ENCODE data around the gene FOXC1. TPM values are rescaled to one million over a fixed set of nuclear protein-coding genes. Genes with fewer than 3 reads are reported as not detected.
A peak's percentile ranks its signal among the peaks of the same experiment; 100 is the strongest.

The FOXC1 gene
- total RNA-seq, 2 experiments from 2014 or later = 0.04 to 0.05 TPM

DNA sequence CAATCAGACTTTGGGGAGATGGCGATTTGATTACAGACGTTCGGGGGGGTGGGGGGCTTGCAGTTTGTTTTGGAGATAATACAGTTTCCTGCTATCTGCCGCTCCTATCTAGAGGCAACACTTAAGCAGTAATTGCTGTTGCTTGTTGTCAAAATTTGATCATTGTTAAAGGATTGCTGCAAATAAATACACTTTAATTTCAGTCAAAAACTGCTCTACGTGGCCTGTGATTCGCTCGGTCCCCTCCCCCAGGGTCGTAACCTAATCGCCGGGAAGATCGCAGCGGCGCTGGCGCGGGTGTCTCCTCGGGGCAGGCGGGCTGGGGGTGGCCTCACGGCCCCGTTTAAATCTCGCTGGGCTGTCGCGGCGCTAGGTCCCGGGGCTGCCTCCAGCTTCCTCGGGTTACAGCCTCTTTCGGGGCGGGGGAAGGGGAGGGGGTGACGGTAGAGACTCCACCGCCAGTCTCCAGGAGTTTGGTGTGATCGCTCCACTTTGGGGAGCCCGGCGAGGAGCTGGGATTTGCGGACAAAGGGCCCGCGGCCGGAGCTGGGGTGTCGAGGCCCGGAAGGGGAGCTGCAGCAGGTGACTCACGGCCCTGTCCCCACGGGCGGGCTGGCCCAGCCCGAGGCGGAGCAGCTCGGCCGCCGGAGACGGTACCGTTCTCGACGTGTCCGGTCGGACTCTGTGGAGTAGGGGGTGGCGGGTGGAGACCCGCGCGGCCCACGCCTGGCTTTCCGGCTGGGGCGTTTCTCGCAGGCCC, 4.2 kb downstream of the FOXC1 start:
- H3K9me3 Mint-ChIP-seq (ENCODE audit: low read depth) = no peaks in the 10 kb centered on the region
- POLR2A ChIA-PET = no interaction called here
- H3K36me3 Mint-ChIP-seq (ENCODE audit: low read depth) = no peaks in the 10 kb centered on the region
- peaks cover 47% of the 10 kb centered on the region for H3K27me3 Mint-ChIP-seq
- intact Hi-C loops (cut with DNase I, micrococcal nuclease) = loop anchor here (2.0 to 5.0 kb wide), 3 partner anchors 13 to 423 kb away; no protein-coding TSS in a partner anchor
- H3K4me3 Mint-ChIP-seq = no peak overlapping the region
- peaks cover 19% of the 10 kb centered on the region for H3K4me1 Mint-ChIP-seq
- DNase-seq (peak; percentile 34), ATAC-seq (no peak)
- CTCF ChIA-PET = interaction anchor here (0.8 to 1.0 kb wide), 2 partner anchors 12 to 13 kb away, joined by 3 to 4 read pairs; no protein-coding TSS in a partner anchor
- H3K27ac Mint-ChIP-seq = no peak overlapping the region

DNA sequence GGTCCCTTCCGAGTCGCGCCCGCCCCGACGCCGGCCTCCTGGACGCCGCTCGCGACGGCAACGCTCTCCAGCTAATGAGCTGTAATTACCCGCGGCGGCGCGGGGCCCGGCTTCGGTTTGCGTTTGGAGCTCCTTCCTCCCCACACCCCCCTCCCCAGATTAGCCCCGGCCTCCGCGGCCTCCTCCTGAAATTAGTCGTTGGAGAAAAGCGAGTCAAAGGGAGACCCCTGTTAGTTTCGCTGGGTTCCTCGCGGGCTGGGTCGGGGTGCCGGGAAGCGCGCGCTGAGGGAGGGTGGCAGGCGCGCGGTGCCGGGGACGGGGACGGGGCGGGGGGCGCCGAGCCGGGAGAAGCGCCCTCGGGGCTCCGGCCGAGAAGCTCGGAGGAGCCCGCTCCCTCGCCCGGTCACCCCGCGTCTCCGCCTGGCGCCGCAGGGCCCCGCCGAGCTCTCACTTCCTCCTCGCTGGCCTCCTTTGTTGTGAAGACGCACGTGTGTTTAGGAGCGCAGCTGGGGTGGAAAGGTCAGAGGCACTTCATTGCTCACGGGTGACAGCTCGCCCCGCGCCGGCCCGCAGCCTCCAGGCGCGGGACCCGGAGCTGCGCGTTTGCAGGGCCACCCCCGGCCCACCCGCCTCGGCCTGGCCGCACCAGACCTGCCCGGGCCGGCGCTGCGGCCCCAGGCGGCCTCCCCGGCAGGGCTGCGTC, 4.9 kb downstream of the FOXC1 start:
- intact Hi-C loops (cut with DNase I, micrococcal nuclease) = loop anchor here in 1 of 2 experiments (2.0 to 5.0 kb wide), 2 partner anchors 220 to 423 kb away; no protein-coding TSS in a partner anchor
- H3K9me3 Mint-ChIP-seq (ENCODE audit: low read depth) = no peaks in the 10 kb centered on the region
- H3K27ac Mint-ChIP-seq = no peak overlapping the region
- POLR2A ChIA-PET = no interaction called here
- H3K36me3 Mint-ChIP-seq (ENCODE audit: low read depth) = no peaks in the 10 kb centered on the region
- no peak overlapping the region for H3K4me3 Mint-ChIP-seq
- peak; percentile 30 for DNase-seq
- peaks cover 44% of the 10 kb centered on the region for H3K27me3 Mint-ChIP-seq
- CTCF ChIA-PET = interaction anchor here (0.5 to 1.0 kb wide), 4 partner anchors 11 to 739 kb away, joined by 3 to 4 read pairs (median 3); no protein-coding TSS in a partner anchor
- peak; percentile 30 for ATAC-seq
- H3K4me1 Mint-ChIP-seq = peaks cover 16% of the 10 kb centered on the region

DNA sequence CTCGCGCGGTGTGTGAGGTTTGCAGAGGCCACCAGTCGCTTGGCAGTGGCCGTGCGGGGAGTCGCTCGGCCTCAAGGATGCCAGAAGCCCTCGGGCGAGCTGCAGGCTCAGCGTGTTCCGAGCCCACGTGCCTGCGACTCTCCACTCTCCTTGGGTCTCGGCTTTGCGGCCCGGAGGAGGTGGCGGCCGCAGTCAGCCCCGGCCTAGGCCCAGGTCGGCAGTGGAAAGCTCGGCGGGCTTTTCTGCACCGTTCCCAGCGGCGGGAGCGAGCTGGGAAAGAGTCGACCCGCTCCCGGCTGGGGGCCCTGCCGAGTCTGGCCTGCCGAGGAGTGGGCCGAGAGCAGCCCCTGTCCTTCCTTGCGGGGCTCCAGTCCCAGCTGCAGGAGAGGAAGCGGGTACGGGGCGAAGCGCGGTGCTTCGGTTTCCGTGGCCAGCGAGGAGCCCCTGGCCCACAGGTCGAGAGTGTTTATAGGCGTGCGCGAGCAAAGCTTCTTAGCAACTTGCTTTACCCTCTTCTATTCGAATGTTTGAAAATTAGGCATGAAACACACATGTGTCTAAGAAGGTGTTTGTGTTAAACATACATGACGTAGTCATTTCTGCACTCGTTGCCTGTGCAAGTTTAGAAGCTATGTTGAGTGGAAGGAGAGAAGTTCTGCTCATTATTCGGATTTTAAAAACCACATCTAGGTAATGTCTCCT, 5.6 kb downstream of the FOXC1 start:
- intact Hi-C loops (cut with DNase I, micrococcal nuclease) = loop anchor here in 1 of 2 experiments (2.0 kb wide), 1 partner anchor 221 kb away; no protein-coding TSS in a partner anchor
- Mint-ChIP-seq H3K36me3 (ENCODE audit: low read depth) (no peaks in the 10 kb centered on the region), H3K27ac (no peak overlapping the region), H3K9me3 (ENCODE audit: low read depth) (no peaks in the 10 kb centered on the region), H3K27me3 (peaks cover 44% of the 10 kb centered on the region), H3K4me1 (peaks cover 16% of the 10 kb centered on the region), H3K4me3 (no peak overlapping the region)
- POLR2A ChIA-PET = no interaction called here
- ATAC-seq (no peak), DNase-seq (no peak)
- CTCF ChIA-PET = interaction anchor here (0.6 kb wide), 1 partner anchor 739 kb away, joined by 3 read pairs; no protein-coding TSS in a partner anchor

DNA sequence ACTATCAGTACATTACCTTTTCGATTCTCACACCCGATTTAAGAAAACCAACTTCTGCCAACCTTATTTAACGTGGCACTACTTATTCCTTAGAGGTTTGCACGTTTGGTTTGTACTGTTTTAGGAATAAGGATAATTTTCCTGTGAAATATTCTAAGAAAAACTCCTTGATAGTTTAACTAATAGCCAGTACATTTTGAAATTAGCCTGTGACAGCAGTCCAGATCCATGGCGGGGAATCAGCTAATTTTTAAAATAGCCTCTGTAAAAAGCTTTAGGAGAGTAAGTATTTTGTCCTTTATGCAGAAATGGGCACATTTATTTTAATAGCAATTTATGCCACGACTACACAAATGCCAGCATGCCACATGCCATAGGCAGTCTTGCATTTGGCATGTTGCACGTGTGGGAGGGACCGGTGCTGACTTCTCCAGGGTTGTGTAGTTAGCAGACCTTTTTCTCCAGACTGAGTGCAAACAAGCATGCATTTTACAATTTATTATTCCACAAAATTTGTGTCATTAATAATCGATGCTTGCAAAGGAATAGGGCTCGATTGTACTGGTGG, 6.2 kb downstream of the FOXC1 start:
- DNase-seq (no peak), ATAC-seq (no peak)
- no peak overlapping the region for H3K4me3 Mint-ChIP-seq
- no peaks in the 10 kb centered on the region for H3K9me3 Mint-ChIP-seq (ENCODE audit: low read depth)
- CTCF ChIA-PET = interaction anchor here (1.0 kb wide), 1 partner anchor 845 kb away, joined by 3 read pairs; no protein-coding TSS in a partner anchor
- POLR2A ChIA-PET = no interaction called here
- H3K27me3 Mint-ChIP-seq = peaks cover 42% of the 10 kb centered on the region
- intact Hi-C loops (cut with DNase I, micrococcal nuclease) = loop anchor here in 1 of 2 experiments (2.0 kb wide), 1 partner anchor 221 kb away; no protein-coding TSS in a partner anchor
- peaks cover 13% of the 10 kb centered on the region for H3K4me1 Mint-ChIP-seq
- no peak overlapping the region for H3K27ac Mint-ChIP-seq
- no peaks in the 10 kb centered on the region for H3K36me3 Mint-ChIP-seq (ENCODE audit: low read depth)

DNA sequence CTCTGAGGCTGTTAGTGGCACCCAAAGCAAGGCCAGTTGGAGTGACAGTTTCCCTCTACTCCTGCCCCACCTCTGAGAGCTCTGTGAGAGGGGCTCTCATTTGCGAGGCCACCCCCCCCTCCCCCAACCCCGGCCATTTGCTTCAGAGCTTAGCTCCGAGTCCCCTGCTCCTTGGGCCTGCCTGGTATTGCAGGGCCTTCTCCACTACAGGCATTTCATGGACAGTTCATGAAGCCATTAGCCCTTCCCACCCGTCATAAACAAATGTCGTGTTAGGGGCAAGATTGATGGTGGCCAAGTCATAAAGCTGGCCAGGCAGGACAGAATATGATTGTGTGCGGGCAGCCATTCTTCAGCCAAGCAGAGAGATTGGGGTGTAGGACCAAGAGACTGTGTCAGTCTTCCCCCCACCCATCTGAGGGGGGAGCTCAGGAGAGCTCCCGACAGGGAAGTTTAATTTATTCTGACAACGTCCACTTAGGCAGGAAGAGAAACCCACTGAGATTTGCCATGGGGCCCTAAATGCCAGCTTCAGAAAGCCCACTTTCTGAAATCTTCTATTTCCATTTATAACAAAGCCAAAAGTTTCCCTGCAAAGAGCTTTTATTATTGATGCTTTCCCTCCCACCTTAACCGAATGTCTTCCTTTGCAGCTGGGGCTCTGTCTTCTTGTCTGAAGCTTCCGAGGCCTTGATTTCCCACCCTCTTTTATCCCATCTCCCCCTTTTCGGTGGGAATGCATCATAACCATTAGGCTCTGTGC, 7.2 kb downstream of the FOXC1 start:
- ChIA-PET CTCF (interaction anchor here (0.8 to 1.5 kb wide), 5 partner anchors 10 to 844 kb away, joined by 3 to 6 read pairs (median 4); no protein-coding TSS in a partner anchor), POLR2A (no interaction called here)
- H3K4me3 Mint-ChIP-seq = no peak overlapping the region
- H3K27ac Mint-ChIP-seq = no peak overlapping the region
- intact Hi-C loops (cut with DNase I, micrococcal nuclease) = no loop called here
- H3K4me1 Mint-ChIP-seq = peaks cover 12% of the 10 kb centered on the region
- peaks cover 49% of the 10 kb centered on the region for H3K27me3 Mint-ChIP-seq
- ATAC-seq (no peak), DNase-seq (no peak)
- H3K9me3 Mint-ChIP-seq (ENCODE audit: low read depth) = no peaks in the 10 kb centered on the region
- H3K36me3 Mint-ChIP-seq (ENCODE audit: low read depth) = peaks cover 1% of the 10 kb centered on the region

DNA sequence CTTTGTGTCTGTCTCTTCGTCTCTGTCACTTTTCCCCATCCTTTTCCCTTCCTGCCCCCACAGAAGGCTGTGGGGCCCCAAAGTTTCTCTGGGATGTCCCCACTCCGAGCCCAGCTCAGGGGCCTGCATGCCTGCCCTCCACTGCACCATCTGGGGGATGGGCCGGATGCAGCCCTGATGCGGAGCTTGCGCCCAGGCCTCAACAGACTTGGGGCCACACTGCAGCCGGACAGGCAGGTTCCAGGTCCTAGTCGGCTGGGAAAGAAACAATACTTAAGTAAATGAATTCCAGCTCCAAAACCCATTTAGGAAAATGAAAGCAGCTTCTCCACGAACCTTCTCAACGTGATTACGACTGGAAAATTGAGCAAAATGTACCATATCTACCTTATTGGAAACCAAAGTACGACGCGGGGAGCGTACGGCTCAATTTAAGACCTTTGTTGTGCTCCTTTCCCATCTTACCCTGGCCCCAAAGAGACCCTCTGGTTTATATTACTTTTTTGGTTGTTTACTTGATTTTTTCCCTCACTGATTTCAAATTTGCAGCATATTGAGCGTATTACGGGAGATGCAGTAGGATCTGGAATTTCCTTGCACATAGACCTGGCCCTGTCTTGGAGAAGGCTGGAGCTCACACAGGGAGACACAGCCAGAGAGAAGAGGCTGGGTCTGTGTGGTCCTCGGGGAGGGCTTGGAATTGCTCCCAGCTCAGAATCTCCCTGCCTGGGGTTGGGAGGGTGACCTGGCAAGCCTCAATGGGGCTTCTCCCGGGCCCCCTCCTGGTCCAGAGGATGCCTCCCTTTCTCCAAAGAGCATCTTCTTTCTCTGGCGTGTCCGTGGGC, 8.0 kb downstream of the FOXC1 start:
- H3K27ac Mint-ChIP-seq = no peak overlapping the region
- ChIA-PET CTCF (interaction anchor here (0.8 to 1.5 kb wide), 4 partner anchors 11 to 736 kb away, joined by 3 to 6 read pairs (median 4); no protein-coding TSS in a partner anchor), POLR2A (no interaction called here)
- H3K4me3 Mint-ChIP-seq = no peak overlapping the region
- H3K4me1 Mint-ChIP-seq = peaks cover 6% of the 10 kb centered on the region
- DNase-seq (no peak), ATAC-seq (no peak)
- intact Hi-C loops (cut with DNase I, micrococcal nuclease) = no loop called here
- no peaks in the 10 kb centered on the region for H3K9me3 Mint-ChIP-seq (ENCODE audit: low read depth)
- peaks cover 8% of the 10 kb centered on the region for H3K36me3 Mint-ChIP-seq (ENCODE audit: low read depth)
- H3K27me3 Mint-ChIP-seq = peaks cover 49% of the 10 kb centered on the region

DNA sequence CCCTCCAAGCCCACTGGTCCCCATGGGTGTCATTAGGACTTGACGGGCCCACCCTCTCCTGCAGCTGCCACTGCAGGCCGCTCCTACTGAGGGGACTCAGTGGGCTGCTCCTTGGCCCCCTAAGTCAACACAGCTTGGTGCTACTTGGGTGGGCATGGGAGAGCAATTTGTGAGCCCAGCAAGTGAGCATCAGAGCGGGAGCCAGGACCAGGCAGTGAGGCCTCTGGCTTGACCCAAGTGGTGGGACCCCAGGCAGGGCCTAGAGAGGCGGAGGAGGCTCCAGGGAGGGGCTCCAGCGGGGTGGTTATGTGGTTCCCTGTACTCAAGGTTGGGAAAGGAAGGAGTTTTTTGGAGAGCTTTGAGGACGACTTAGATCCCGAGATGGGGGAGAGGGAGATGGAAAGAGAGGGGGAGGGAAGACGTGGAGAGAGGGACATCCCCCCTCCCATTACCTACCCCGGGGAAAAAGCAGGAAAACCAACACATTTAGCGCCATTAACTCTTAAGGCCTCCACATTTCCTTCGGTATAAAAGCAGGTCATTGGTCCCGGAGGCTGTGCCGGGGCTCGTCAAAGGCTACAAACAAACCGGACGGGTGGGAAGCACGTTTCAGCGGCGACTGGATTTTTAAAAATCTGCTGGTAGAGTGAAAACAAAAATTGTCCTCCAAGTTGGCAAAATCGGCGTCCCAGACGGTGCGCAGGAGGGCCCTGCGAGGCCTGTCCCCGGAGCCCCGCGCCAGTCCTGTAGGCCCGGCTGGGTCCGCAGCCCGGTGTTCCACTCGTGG, 8.8 kb downstream of the FOXC1 start:
- peaks cover 42% of the 10 kb centered on the region for H3K27me3 Mint-ChIP-seq
- H3K9me3 Mint-ChIP-seq (ENCODE audit: low read depth) = no peaks in the 10 kb centered on the region
- peaks cover 11% of the 10 kb centered on the region for H3K36me3 Mint-ChIP-seq (ENCODE audit: low read depth)
- ChIA-PET POLR2A (no interaction called here), CTCF (interaction anchor here (1.5 kb wide), 1 partner anchor 736 kb away, joined by 5 read pairs; no protein-coding TSS in a partner anchor)
- no peak overlapping the region for H3K4me3 Mint-ChIP-seq
- peaks cover 3% of the 10 kb centered on the region for H3K4me1 Mint-ChIP-seq
- no peak overlapping the region for H3K27ac Mint-ChIP-seq
- DNase-seq (no peak), ATAC-seq (no peak)
- intact Hi-C loops (cut with DNase I, micrococcal nuclease) = no loop called here

DNA sequence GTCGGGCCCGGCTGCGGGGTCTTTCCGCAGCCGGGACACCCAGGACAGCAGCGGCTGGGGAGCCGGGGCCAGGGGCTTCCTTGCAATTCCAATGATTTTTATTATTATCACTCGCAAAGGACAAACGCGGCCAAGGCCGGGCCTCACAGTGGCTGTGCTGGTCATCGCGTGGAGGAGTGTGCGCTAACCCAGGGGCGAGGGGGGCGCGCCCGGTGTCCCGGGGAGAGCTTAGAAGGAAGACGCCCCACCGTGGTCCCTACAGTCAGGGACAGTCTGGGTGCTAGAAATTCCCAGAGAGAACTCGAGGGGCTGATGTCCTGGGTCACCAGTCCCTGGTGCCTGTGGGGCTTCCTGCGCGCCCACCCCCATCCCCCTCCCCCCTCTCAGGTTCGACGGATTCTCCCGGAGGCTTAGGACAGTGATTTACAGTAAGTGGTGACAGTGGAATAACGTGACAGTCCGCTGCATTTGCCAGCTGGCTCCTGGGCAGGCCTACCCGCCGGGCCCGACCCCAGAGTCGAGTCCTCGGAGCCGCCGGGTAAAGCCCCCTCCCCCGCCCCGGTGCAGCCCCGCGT, 9.5 kb downstream of the FOXC1 start:
- Mint-ChIP-seq H3K36me3 (ENCODE audit: low read depth) (peaks cover 14% of the 10 kb centered on the region), H3K27me3 (peaks cover 42% of the 10 kb centered on the region), H3K4me1 (no peaks in the 10 kb centered on the region), H3K4me3 (no peak overlapping the region), H3K27ac (no peak overlapping the region), H3K9me3 (ENCODE audit: low read depth) (no peaks in the 10 kb centered on the region)
- DNase-seq = no peak
- intact Hi-C loops (cut with DNase I, micrococcal nuclease) = no loop called here
- POLR2A ChIA-PET = no interaction called here
- no peak for ATAC-seq
- CTCF ChIA-PET = interaction anchor here (1.0 kb wide), 1 partner anchor 14 kb away, joined by 3 read pairs; no protein-coding TSS in a partner anchor
